ENCODE results near the gene RAB11FIP4.
"Not testable (repeated sequence)": the region's sequence is repeated elsewhere in the genome, so short reads cannot be mapped to it uniquely, and the experiment has no call there.

RAB11FIP4 gene, protein sequence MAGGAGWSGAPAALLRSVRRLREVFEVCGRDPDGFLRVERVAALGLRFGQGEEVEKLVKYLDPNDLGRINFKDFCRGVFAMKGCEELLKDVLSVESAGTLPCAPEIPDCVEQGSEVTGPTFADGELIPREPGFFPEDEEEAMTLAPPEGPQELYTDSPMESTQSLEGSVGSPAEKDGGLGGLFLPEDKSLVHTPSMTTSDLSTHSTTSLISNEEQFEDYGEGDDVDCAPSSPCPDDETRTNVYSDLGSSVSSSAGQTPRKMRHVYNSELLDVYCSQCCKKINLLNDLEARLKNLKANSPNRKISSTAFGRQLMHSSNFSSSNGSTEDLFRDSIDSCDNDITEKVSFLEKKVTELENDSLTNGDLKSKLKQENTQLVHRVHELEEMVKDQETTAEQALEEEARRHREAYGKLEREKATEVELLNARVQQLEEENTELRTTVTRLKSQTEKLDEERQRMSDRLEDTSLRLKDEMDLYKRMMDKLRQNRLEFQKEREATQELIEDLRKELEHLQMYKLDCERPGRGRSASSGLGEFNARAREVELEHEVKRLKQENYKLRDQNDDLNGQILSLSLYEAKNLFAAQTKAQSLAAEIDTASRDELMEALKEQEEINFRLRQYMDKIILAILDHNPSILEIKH

GRCh38 chr17:31391496-31391949 lies at the start of gene RAB11FIP4:
Gene RAB11FIP4 (plus strand): TSS chr17:31391675. CDS start chr17:31391853, 178 bp downstream.
- DNase-seq (ENCODE audit: low read depth in 2 of 3, low spot score in 2 of 3) = no peak

DNA sequence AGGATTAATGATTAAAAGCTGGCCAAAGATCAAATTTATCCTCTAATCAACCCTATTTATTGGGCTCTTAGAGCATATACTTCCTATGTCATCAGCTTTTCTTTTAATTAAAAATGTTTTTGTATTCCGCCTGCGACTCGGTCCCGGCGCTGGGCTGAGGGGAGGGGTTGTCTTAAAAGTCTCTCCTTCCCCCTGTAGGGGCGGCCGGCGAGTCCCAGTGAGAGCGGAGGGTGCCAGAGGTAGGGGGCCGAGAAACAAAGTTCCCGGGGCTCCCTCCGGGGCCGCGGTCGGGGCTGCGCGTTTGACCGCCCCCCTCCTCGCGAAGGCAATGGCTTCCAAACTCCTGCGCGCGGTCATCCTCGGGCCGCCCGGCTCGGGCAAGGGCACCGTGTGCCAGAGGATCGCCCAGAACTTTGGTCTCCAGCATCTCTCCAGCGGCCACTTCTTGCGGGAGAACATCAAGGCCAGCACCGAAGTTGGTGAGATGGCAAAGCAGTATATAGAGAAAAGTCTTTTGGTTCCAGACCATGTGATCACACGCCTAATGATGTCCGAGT lies 46.2 kb upstream of the RAB11FIP4 start:
- not testable (repeated sequence) for DNase-seq (ENCODE audit: low read depth in 2 of 3, low spot score in 2 of 3)

GRCh38 chr17:31349454-31349853 lies 42.0 kb upstream of the RAB11FIP4 start:
- DNase-seq (ENCODE audit: low read depth in 2 of 3, low spot score in 2 of 3) = no peak

GRCh38 chr17:31355935-31356334 lies 35.5 kb upstream of the RAB11FIP4 start:
- no peak for DNase-seq (ENCODE audit: low read depth in 2 of 3, low spot score in 2 of 3)

DNA sequence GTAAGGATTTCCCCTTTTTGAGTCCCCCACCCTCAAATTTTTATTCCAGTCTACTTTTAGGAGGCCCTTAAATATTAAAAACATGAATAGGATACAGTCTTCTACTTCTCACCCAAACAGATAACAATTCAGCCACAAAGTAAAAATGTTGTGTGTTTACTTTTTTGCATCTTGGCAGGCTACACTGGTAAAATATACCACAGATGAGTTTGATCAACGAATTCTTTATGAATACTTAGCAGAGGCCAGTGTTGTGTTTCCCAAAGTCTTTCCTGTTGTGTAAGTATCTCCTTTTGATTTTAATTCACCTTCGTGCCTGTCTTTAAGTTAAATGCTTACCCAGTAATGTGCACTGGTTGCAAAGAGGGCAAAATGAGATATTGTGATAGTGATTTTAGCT lies 34.4 kb upstream of the RAB11FIP4 start:
- no peak for DNase-seq (ENCODE audit: low read depth in 2 of 3, low spot score in 2 of 3)

DNA sequence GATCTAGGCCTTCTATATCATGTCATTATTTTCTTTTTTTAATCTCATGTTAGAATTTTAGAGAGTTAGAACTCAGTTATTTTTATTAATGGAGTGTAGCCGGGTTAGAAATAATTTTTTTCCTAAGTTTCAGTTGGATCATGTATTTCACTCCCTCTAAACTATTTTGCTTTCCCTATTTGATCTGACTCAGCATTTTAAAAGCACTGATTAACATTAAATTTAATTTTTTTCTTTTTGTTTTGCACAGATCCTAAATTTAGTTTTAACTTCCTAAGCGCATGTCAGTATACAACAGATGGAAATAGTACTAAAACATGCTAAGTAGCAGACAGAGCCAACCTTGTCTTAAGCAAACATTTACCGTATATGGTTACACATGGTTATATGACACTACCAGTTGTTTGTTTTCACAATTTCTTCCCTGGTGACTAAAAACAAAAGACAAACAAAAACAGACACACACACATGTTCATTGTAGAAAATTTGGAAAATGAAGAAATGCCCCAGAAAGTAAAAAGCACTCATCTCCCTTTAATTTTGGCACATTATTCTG lies 33.6 kb upstream of the RAB11FIP4 start:
- DNase-seq (ENCODE audit: low read depth in 2 of 3, low spot score in 2 of 3) = no peak

DNA sequence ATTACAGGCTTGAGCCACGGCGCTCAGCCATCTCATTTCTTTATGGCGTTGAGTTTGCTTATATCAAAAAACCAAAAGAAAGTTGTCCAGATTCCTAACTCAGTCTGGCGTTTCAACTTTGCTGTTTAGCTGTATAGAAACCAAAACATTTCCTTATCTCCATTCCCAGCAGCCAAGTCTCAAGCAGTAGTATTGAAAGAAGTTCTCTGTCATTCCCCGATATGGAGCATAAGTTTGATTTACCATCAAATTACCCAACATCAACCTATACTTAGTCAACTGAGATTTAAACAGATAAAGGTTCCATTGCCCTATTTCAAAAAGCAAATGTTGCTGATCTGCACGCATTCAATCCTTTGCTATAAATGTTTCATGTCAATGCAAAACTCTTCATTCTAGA lies 27.5 kb upstream of the RAB11FIP4 start:
- no peak for DNase-seq (ENCODE audit: low read depth in 2 of 3, low spot score in 2 of 3)

DNA sequence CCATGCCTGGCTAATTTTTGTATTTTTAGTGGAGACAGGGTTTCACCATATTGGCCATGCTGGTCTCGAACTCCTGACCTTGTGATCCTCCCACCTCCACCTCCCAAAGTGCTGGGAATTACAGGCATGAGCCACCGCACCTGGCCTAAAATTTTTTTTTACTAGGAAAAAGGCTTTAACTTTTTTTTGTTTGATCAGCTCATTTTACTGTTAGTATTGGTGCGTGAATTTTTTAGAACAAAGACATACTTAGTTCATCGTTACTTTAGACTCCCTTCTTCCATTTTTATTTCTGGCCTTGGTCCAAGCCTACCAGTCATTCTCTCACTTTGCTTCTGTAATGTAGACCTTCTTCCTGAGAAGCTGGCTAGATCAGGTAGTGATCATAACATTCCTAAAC lies 25.4 kb upstream of the RAB11FIP4 start:
- DNase-seq (ENCODE audit: low read depth in 2 of 3, low spot score in 2 of 3) = no peak

GRCh38 chr17:31369266-31369665 lies 22.2 kb upstream of the RAB11FIP4 start:
- DNase-seq (ENCODE audit: low read depth in 2 of 3, low spot score in 2 of 3) = no peak

DNA sequence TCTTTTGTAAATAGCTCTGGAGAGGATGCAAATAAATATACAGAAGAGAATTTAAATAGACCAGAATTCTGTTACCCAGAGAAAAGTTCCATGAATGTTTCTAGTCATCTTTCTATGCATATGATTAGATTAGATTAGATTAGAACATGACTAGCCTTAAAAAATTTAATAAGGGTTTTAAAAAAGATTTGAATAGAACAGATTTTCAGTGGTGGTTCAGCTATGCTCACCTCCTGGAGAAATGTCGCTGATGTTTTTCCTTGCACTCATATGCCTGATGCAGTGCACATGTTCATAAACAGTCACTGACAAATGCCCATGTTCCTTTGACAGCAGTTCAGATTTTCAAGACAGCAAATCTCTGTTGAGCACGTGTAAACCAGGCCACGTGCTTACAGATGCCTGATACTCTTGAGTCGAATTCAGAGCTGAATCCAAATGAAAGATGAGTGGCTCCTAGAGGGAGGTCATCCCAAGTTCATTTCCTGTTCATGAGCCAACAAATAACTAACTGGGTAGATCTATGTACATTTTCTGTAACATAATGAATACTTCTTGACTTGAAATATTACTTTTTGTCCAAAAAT lies 19.9 kb upstream of the RAB11FIP4 start:
- no peak for DNase-seq (ENCODE audit: low read depth in 2 of 3, low spot score in 2 of 3)

- DNase-seq (ENCODE audit: low read depth in 2 of 3, low spot score in 2 of 3) = no peak
Measured at GRCh38 chr17:31373150-31374093, 18.1 kb upstream of the RAB11FIP4 start.

GRCh38 chr17:31374094-31374447 lies 17.4 kb upstream of the RAB11FIP4 start:
- DNase-seq (ENCODE audit: low read depth in 2 of 3, low spot score in 2 of 3) = no peak

- no peak for DNase-seq (ENCODE audit: low read depth in 2 of 3, low spot score in 2 of 3)
Measured at GRCh38 chr17:31374503-31374902, 17.0 kb upstream of the RAB11FIP4 start.

DNA sequence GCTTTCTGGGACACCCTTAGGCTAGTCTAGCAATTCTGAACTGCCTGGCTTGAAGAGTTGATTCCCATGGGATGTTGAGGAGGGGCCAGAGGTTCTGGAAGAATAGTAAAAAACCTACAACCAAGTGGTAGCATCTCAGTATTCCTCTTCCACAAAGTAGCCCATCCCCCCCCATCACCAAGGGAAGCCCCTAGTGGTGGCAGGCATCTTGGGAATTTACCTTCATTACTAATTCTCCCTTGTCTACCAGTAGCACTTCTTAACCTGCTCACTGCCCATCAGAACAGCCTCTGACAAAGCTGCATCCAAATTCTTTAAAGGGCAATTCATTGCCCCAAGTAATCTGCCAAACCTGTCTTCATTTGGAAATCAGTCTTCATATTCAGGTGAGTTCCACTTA lies 12.8 kb upstream of the RAB11FIP4 start:
- DNase-seq (ENCODE audit: low read depth in 2 of 3, low spot score in 2 of 3) = no peak

DNA sequence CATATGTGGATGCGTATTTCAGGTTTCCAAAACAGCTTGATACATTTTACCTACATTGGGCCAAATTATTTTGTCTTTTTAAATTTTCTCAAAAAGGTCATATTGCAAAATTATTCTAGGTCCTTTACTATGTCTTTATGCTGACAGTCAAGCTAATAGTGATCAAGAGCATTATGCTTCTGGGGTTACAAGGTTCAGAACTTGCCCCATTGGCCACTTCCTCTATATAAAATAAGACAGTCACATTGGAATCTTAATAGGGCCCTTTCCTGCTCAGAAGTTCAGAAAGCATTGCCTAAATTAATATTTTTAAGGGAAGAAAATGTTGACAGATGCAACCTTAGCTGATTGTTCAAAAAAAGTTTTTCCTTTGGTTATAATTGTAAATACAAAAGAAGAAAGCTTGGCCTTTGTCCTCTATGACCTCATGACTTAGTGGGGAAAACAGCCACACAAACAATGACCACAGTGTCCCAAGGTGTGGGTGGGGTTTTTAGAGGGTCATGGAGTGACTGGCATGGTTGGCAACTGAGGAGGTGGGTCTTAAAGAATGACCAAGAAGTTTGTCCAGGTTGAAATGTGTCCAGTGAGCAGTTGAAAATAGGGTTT lies 11.8 kb upstream of the RAB11FIP4 start:
- DNase-seq (ENCODE audit: low read depth in 2 of 3, low spot score in 2 of 3) = no peak

DNA sequence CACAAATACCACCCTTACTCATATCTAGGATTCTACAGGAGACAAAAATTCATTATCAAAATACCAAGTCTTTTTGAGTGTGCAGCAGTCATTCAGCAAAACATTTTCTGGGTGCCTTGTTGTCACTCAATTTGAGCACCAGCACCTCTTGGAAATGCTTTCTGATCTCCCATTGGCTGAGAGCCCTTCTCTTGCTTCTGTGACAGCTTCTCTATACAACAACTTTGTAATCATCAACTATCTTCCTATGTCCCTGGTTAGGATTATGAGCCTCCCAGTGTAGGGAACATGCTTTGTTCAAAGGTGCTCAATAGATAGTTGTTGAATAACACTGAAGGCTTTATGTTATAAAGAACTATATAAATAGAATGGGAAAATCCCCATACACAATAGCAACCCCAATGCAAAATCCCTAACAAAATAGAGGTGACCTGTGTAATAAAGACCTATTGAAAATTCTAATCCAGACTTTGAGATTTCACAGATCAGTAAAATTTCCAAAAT lies 10.3 kb upstream of the RAB11FIP4 start:
- no peak for DNase-seq (ENCODE audit: low read depth in 2 of 3, low spot score in 2 of 3)

DNA sequence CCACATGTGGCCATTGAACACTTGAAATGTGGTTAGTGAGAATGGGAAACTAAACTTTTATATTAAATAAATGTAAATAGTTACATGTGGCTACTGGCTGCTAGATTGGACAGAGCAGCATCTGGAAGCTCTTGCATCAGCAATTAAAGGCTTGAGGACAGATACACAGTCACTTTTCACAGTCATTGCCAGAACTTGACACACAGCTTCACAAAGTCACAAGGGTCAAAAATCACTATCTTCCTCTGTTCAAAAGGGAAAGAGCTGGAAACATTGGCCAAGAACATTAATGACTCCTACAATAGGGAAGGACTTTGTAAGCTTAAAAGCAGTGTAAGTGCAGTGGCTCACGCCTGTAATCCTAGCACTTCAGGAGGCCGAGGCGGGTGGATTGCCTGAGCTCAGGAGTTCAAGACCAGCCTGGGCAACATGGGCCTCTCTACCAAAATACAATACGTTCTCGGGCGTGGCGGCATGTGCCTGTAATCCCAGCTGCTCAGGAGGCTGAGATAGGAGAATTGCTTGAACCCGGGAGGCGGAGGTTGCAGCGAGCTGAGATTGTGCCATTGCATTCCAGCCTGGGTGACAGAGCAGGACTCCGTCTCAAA lies 8.7 kb upstream of the RAB11FIP4 start:
- DNase-seq (ENCODE audit: low read depth in 2 of 3, low spot score in 2 of 3) = not testable (repeated sequence)

DNA sequence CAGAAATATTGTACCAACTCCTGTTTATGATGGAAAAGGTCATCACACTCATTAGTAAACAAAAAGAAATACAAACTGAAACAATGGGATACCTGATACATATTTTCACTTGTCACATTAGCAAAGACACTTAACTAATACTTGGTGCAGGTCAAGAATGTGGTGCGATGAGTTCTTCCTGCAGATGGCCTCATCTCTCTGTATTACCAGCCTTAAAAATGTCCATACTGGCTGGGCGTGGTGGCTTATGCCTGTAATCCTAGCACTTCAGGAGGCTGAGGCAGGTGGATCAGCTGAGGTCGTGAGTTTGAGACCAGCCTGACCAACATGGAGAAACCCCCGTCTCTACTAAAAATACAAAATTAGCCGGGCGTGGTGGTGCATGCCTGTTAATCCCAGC lies 8.0 kb upstream of the RAB11FIP4 start:
- not testable (repeated sequence) for DNase-seq (ENCODE audit: low read depth in 2 of 3, low spot score in 2 of 3)
